ENCODE measurements around the gene TMCO4.

TMCO4 gene

GRCh38 chr1:19785660-19786059 is 14.1 kb downstream of the TMCO4 start:
- H3K9me3 ChIP-seq (ENCODE audit: insufficient read depth, low read depth, low read length): no peaks in the 10 kb centered on the region

GRCh38 chr1:19780267-19780877 is 19.3 kb downstream of the TMCO4 start:
- Histone ChIP-seq H3K23ac (ENCODE audit: low read length) (no peak overlapping the region), H3K4ac (ENCODE audit: low read depth, low read length) (no peak overlapping the region), H3K18ac (ENCODE audit: low read length) (no peak overlapping the region), H3K79me2 (ENCODE audit: control insufficient read depth, insufficient read depth, low read length, poor library complexity) (no peaks in the 10 kb centered on the region), H2AFZ (ENCODE audit: insufficient read depth, low read length, poor library complexity) (no peak overlapping the region), H3K4me2 (ENCODE audit: low read length) (no peak overlapping the region), H3K4me1 (ENCODE audit: control insufficient read depth in 1 of 2, insufficient read depth in 2 of 2, low read length in 2 of 2) (peaks cover 3 to 4% of the 10 kb centered on the region in 2 experiments), H3K79me1 (ENCODE audit: low read length) (no peaks in the 10 kb centered on the region), H4K91ac (ENCODE audit: low read depth, low read length) (no peak overlapping the region), H3K14ac (ENCODE audit: low read length) (no peak overlapping the region), H2BK5ac (ENCODE audit: low read depth, low read length, poor library complexity) (no peak overlapping the region), H2BK12ac (ENCODE audit: low read length) (no peak overlapping the region), H3K9ac (ENCODE audit: low read length) (no peak overlapping the region), H4K12ac (ENCODE audit: low read depth, low read length) (no peak overlapping the region), H3K9me3 (ENCODE audit: insufficient read depth, low read depth, low read length) (no peaks in the 10 kb centered on the region), H3K4me3 (ENCODE audit: low read depth, low read length) (no peak overlapping the region), H3K36me3 (ENCODE audit: control insufficient read depth in 1 of 2, insufficient read depth in 2 of 2, low read length in 2 of 2) (no peaks in the 10 kb centered on the region), H2AK5ac (ENCODE audit: low read length) (no peak overlapping the region), H2BK120ac (ENCODE audit: insufficient read depth, low read length, poor library complexity) (no peak overlapping the region), H4K8ac (ENCODE audit: low read depth, low read length) (no peak overlapping the region), H3K27ac (ENCODE audit: low read depth, low read length) (no peak overlapping the region), H3K27me3 (ENCODE audit: insufficient read depth, low read length) (no peaks in the 10 kb centered on the region)
- DNase-seq: no peak
- no CpG with 5 or more reads among the region's 11 CpGs for WGBS (ENCODE audit: extremely low coverage, insufficient coverage, insufficient read length)

More at GRCh38 chr1:19785660-19786059, 14.1 kb downstream of the TMCO4 start:
- Histone ChIP-seq H3K79me1 (ENCODE audit: low read length) (peaks cover 4% of the 10 kb centered on the region), H2AFZ (ENCODE audit: insufficient read depth, low read length, poor library complexity) (no peak overlapping the region), H3K36me3 (ENCODE audit: control insufficient read depth in 1 of 2, insufficient read depth in 2 of 2, low read length in 2 of 2) (no peaks in the 10 kb centered on the region), H4K8ac (ENCODE audit: low read depth, low read length) (no peak overlapping the region), H3K9ac (ENCODE audit: low read length) (no peak overlapping the region), H4K12ac (ENCODE audit: low read depth, low read length) (no peak overlapping the region), H3K27me3 (ENCODE audit: insufficient read depth, low read length) (no peaks in the 10 kb centered on the region), H3K4ac (ENCODE audit: low read depth, low read length) (no peak overlapping the region), H3K14ac (ENCODE audit: low read length) (no peak overlapping the region), H3K4me2 (ENCODE audit: low read length) (no peak overlapping the region), H4K91ac (ENCODE audit: low read depth, low read length) (no peak overlapping the region), H3K4me3 (ENCODE audit: low read depth, low read length) (no peak overlapping the region), H3K79me2 (ENCODE audit: control insufficient read depth, insufficient read depth, low read length, poor library complexity) (no peaks in the 10 kb centered on the region), H2BK120ac (ENCODE audit: insufficient read depth, low read length, poor library complexity) (no peak overlapping the region), H3K4me1 (ENCODE audit: control insufficient read depth in 1 of 2, insufficient read depth in 2 of 2, low read length in 2 of 2) (peaks cover 18 to 19% of the 10 kb centered on the region in 2 experiments), H3K27ac (ENCODE audit: low read depth, low read length) (peak overlapping the region; percentile 59), H2BK5ac (ENCODE audit: low read depth, low read length, poor library complexity) (peak overlapping the region; percentile 0), H2AK5ac (ENCODE audit: low read length) (no peak overlapping the region), H2BK12ac (ENCODE audit: low read length) (no peak overlapping the region), H3K23ac (ENCODE audit: low read length) (no peak overlapping the region), H3K18ac (ENCODE audit: low read length) (no peak overlapping the region)
- DNase-seq: peak; percentile 27 to 50
- WGBS (ENCODE audit: extremely low coverage, insufficient coverage, insufficient read length): no CpG with 5 or more reads among the region's 4 CpGs

GRCh38 chr1:19776933-19777332 is 22.8 kb downstream of the TMCO4 start:
- WGBS (ENCODE audit: extremely low coverage, insufficient coverage, insufficient read length): no CpG with 5 or more reads among the region's 4 CpGs
- no peak overlapping the region for H3K23ac ChIP-seq (ENCODE audit: low read length)
- no peak overlapping the region for H3K18ac ChIP-seq (ENCODE audit: low read length)
- no peak overlapping the region for H3K27ac ChIP-seq (ENCODE audit: low read depth, low read length)
- H3K79me1 ChIP-seq (ENCODE audit: low read length): no peaks in the 10 kb centered on the region
- H3K79me2 ChIP-seq (ENCODE audit: control insufficient read depth, insufficient read depth, low read length, poor library complexity): no peaks in the 10 kb centered on the region
- no peak overlapping the region for H3K4me2 ChIP-seq (ENCODE audit: low read length)
- H2BK12ac ChIP-seq (ENCODE audit: low read length): no peak overlapping the region
- no peak overlapping the region for H4K91ac ChIP-seq (ENCODE audit: low read depth, low read length)
- H3K4me3 ChIP-seq (ENCODE audit: low read depth, low read length): no peak overlapping the region
- H2BK120ac ChIP-seq (ENCODE audit: insufficient read depth, low read length, poor library complexity): no peak overlapping the region
- H4K8ac ChIP-seq (ENCODE audit: low read depth, low read length): no peak overlapping the region
- DNase-seq: no peak
- no peak overlapping the region for H2AK5ac ChIP-seq (ENCODE audit: low read length)
- H2BK5ac ChIP-seq (ENCODE audit: low read depth, low read length, poor library complexity): no peak overlapping the region
- H2AFZ ChIP-seq (ENCODE audit: insufficient read depth, low read length, poor library complexity): no peak overlapping the region
- no peaks in the 10 kb centered on the region for H3K9me3 ChIP-seq (ENCODE audit: insufficient read depth, low read depth, low read length)
- H3K9ac ChIP-seq (ENCODE audit: low read length): no peak overlapping the region
- no peak overlapping the region for H4K12ac ChIP-seq (ENCODE audit: low read depth, low read length)
- H3K4me1 ChIP-seq (ENCODE audit: control insufficient read depth in 1 of 2, insufficient read depth in 2 of 2, low read length in 2 of 2): peaks cover 2 to 3% of the 10 kb centered on the region in 2 experiments
- H3K27me3 ChIP-seq (ENCODE audit: insufficient read depth, low read length): no peaks in the 10 kb centered on the region
- H3K36me3 ChIP-seq (ENCODE audit: control insufficient read depth in 1 of 2, insufficient read depth in 2 of 2, low read length in 2 of 2): no peaks in the 10 kb centered on the region
- H3K14ac ChIP-seq (ENCODE audit: low read length): no peak overlapping the region
- H3K4ac ChIP-seq (ENCODE audit: low read depth, low read length): no peak overlapping the region

- H3K4me1 ChIP-seq (ENCODE audit: control insufficient read depth in 1 of 2, insufficient read depth in 2 of 2, low read length in 2 of 2): peaks cover 2 to 3% of the 10 kb centered on the region in 2 experiments
- H3K36me3 ChIP-seq (ENCODE audit: control insufficient read depth in 1 of 2, insufficient read depth in 2 of 2, low read length in 2 of 2): no peaks in the 10 kb centered on the region
Observed at GRCh38 chr1:19776287-19776686, 23.4 kb downstream of the TMCO4 start.

More at GRCh38 chr1:19776287-19776686, 23.4 kb downstream of the TMCO4 start:
- H3K18ac ChIP-seq (ENCODE audit: low read length): no peak overlapping the region
- H3K9ac ChIP-seq (ENCODE audit: low read length): no peak overlapping the region
- H4K8ac ChIP-seq (ENCODE audit: low read depth, low read length): no peak overlapping the region
- no peak overlapping the region for H4K12ac ChIP-seq (ENCODE audit: low read depth, low read length)
- no peak overlapping the region for H3K23ac ChIP-seq (ENCODE audit: low read length)
- no peaks in the 10 kb centered on the region for H3K79me2 ChIP-seq (ENCODE audit: control insufficient read depth, insufficient read depth, low read length, poor library complexity)
- H2BK120ac ChIP-seq (ENCODE audit: insufficient read depth, low read length, poor library complexity): no peak overlapping the region
- no peak overlapping the region for H2BK5ac ChIP-seq (ENCODE audit: low read depth, low read length, poor library complexity)
- H3K9me3 ChIP-seq (ENCODE audit: insufficient read depth, low read depth, low read length): no peaks in the 10 kb centered on the region
- no peak overlapping the region for H3K4me2 ChIP-seq (ENCODE audit: low read length)
- H3K4me3 ChIP-seq (ENCODE audit: low read depth, low read length): no peak overlapping the region
- H3K79me1 ChIP-seq (ENCODE audit: low read length): no peaks in the 10 kb centered on the region
- H2AFZ ChIP-seq (ENCODE audit: insufficient read depth, low read length, poor library complexity): no peak overlapping the region
- H3K4ac ChIP-seq (ENCODE audit: low read depth, low read length): no peak overlapping the region
- H2AK5ac ChIP-seq (ENCODE audit: low read length): no peak overlapping the region
- no peak overlapping the region for H3K14ac ChIP-seq (ENCODE audit: low read length)
- no peak for DNase-seq
- H3K27ac ChIP-seq (ENCODE audit: low read depth, low read length): no peak overlapping the region
- H4K91ac ChIP-seq (ENCODE audit: low read depth, low read length): no peak overlapping the region
- H3K27me3 ChIP-seq (ENCODE audit: insufficient read depth, low read length): no peaks in the 10 kb centered on the region
- H2BK12ac ChIP-seq (ENCODE audit: low read length): no peak overlapping the region
- WGBS (ENCODE audit: extremely low coverage, insufficient coverage, insufficient read length): no CpG with 5 or more reads among the region's 5 CpGs
